Stomach smooth muscle (tissue), 2 donors: ENCODE results near the gene FAM124A.

ENCODE experiments used
- H3K27ac ChIP-seq: one replicate; pipeline ENCODE4 v1.7.0; 2013; ENCODE audit warnings: mild to moderate bottlenecking, low read length, inconsistent platforms
- H3K27me3 ChIP-seq, 2 donors: one replicate each; pipeline ENCODE4 v1.7.0; 2013; ENCODE audit warnings: low read length in 2 of 2; ENCODE audit not compliant: insufficient read depth in 2 of 2, control insufficient read depth in 1 of 2
- H3K36me3 ChIP-seq, 2 donors: one replicate each; pipeline ENCODE4 v1.7.0; 2013; ENCODE audit warnings: low read length in 2 of 2; ENCODE audit not compliant: control insufficient read depth in 2 of 2, insufficient read depth in 2 of 2
- H3K4me1 ChIP-seq: one replicate; pipeline ENCODE4 v1.7.0; 2013; ENCODE audit warnings: low read length; ENCODE audit not compliant: control insufficient read depth, insufficient read depth
- H3K4me3 ChIP-seq, 2 donors: one replicate each; pipeline ENCODE4 v1.7.0; 2013; ENCODE audit warnings: low read length in 2 of 2
- H3K9ac ChIP-seq, 2 donors: one replicate each; pipeline ENCODE4 v1.7.0; 2013; ENCODE audit warnings: low read length in 2 of 2, mild to moderate bottlenecking in 1 of 2
- H3K9me3 ChIP-seq, 2 donors: one replicate each; pipeline ENCODE4 v1.7.0; 2013; ENCODE audit warnings: low read length in 2 of 2; ENCODE audit not compliant: control insufficient read depth in 2 of 2
- donor health status: healthy.
- donor health status: Pancreatic carcinoma.

FAM124A gene

DNA sequence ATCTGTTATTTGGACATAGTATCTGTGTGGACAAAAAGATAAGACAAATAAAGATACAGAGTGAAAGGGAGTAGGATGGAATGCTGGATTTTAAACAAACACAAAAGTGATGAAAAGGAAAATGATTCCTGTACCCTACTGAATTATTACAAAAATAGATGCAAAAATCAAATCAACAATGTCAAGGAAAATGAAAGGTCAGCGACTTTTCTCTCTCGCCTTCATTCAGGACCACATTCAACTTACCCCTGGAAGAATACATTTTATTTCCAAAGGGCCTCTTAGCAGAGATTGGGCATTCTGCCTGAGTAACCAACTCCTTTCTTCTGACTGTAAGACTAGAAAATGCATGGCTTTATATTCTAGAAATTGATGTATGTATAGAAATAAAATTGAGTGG is 28.8 kb upstream of the FAM124A start:
- no peaks in the 10 kb centered on the region for H3K4me1 ChIP-seq
- H3K9ac ChIP-seq: no peak overlapping the region
- H3K36me3 ChIP-seq: no peaks in the 10 kb centered on the region
- no peaks in the 10 kb centered on the region for H3K27me3 ChIP-seq
- no peaks in the 10 kb centered on the region for H3K9me3 ChIP-seq
- H3K27ac ChIP-seq: no peak overlapping the region
- no peak overlapping the region for H3K4me3 ChIP-seq

DNA sequence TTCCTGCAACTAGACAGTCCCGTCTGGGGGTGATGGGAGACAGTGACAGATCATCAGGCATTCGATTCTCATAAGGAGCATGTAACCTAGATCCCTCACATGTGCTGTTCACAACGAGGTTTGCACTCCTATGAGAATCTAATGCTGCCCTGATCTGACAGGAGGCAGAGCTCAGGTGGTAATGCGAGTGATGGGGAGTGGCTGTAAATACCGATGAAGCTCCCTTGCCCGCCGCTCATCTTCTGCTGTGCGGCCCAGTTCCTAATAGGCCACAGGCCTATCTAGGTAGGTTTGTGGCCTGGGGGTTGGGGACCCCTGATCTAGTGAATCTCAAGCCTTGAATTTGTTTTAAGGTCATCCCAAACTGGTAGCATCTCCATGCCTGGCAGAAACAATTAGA is 27.3 kb upstream of the FAM124A start:
- no peaks in the 10 kb centered on the region for H3K27me3 ChIP-seq
- no peak overlapping the region for H3K27ac ChIP-seq
- H3K4me1 ChIP-seq: no peaks in the 10 kb centered on the region
- H3K4me3 ChIP-seq: no peak overlapping the region
- H3K9ac ChIP-seq: no peak overlapping the region
- H3K9me3 ChIP-seq: no peaks in the 10 kb centered on the region
- no peaks in the 10 kb centered on the region for H3K36me3 ChIP-seq

DNA sequence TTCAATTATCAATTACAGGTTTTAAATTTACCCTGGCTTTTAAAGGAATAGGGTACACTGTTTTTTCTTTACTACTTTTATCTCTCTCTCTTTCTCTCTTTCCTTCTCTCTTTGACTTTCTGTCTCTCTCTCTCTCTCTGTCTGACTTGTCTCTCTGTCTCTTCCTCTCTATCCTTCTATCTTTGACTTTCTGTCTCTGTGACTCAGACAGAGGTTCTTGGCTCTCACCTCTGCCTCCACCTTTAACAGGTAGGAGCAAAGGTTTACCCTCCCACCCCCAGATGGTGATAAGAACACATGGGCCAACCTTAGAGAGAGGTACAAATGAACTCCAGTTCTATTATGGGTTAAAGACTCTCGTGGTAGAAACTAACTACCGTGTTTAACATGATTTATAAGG is 20.3 kb upstream of the FAM124A start:
- no peaks in the 10 kb centered on the region for H3K4me1 ChIP-seq

DNA sequence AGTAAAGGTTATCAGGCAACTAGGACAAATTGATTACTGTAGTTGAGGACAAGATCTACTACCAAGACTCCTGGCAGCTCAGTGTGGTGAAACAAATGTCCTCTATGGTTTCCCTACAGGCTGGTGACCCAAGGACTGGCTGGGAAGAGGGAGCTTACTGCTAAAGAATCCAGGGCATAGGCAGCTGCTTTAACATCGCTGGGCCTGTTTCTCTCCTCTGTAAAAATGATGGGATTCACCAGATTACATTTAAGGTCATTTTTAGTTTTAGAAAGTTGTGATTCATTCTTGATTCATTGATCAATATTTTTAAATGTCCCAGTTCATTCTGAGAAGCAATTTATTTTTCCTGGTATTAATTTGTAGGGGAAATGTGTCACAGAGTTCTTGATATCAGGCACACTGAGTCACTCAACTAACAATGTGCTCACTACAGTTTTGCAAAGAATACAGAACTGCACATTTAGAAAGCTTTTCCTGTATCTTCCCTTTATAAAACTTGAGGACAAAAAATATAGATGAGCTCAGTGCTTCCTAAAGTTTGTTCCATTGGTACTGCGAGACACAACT is 19.6 kb upstream of the FAM124A start:
- Histone ChIP-seq H3K4me3 (no peak overlapping the region), H3K36me3 (no peaks in the 10 kb centered on the region), H3K27me3 (no peaks in the 10 kb centered on the region), H3K4me1 (no peaks in the 10 kb centered on the region), H3K27ac (no peak overlapping the region), H3K9me3 (no peaks in the 10 kb centered on the region), H3K9ac (no peak overlapping the region)

More for the DNA sequence above, 20.3 kb upstream of the FAM124A start:
- H3K9me3 ChIP-seq: no peaks in the 10 kb centered on the region
- no peak overlapping the region for H3K27ac ChIP-seq
- H3K27me3 ChIP-seq: no peaks in the 10 kb centered on the region
- no peaks in the 10 kb centered on the region for H3K36me3 ChIP-seq
- H3K4me3 ChIP-seq: no peak overlapping the region
- no peak overlapping the region for H3K9ac ChIP-seq

DNA sequence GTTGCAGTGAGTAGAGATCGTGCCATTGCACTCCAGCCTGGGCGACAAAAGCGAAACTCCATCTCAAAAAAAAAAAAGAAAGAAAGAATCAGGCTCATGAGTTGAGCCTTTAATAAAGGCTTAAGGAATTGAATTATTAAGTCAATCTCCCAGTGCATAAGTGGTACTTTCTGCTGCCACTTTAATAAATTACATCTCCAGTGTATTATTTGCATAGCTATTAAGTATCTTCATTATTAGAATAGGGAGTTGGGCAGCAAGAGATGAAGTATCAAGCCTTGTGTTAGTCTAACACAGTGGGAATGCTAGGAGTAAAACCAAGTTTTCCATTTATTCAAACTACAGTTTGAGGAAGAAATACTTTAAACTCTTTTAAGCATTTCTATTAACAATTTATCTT is 15.6 kb upstream of the FAM124A start:
- Histone ChIP-seq H3K27me3 (peaks cover 0 to 4% of the 10 kb centered on the region in 2 donors), H3K9me3 (no peaks in the 10 kb centered on the region)

DNA sequence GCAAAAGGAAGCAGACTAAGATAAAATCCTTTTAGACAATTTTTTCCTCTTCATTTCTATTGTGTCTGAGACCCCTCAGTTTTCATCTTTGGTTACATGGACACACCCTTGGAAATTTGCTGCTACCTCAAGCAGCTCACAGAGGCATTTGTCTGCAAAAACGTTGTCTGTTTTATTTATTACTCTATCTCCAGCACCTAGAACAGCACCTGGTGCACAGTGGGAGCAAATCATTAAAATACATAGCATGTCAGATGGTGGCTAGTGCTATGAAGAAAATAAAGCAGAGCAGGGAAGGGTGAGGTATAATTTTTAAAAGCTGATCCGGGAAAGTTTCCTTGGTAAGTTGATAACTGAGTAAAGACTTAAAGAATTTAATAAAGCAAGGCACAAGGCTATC is 14.3 kb upstream of the FAM124A start:
- H3K9me3 ChIP-seq: no peaks in the 10 kb centered on the region
- no peak overlapping the region for H3K4me3 ChIP-seq
- peaks cover 0 to 4% of the 10 kb centered on the region in 2 donors for H3K27me3 ChIP-seq
- H3K27ac ChIP-seq: no peak overlapping the region
- H3K9ac ChIP-seq: no peak overlapping the region
- no peaks in the 10 kb centered on the region for H3K36me3 ChIP-seq
- no peaks in the 10 kb centered on the region for H3K4me1 ChIP-seq

More for the DNA sequence above, 15.6 kb upstream of the FAM124A start:
- no peak overlapping the region for H3K4me3 ChIP-seq
- no peaks in the 10 kb centered on the region for H3K36me3 ChIP-seq
- no peak overlapping the region for H3K9ac ChIP-seq
- H3K27ac ChIP-seq: no peak overlapping the region
- H3K4me1 ChIP-seq: no peaks in the 10 kb centered on the region

DNA sequence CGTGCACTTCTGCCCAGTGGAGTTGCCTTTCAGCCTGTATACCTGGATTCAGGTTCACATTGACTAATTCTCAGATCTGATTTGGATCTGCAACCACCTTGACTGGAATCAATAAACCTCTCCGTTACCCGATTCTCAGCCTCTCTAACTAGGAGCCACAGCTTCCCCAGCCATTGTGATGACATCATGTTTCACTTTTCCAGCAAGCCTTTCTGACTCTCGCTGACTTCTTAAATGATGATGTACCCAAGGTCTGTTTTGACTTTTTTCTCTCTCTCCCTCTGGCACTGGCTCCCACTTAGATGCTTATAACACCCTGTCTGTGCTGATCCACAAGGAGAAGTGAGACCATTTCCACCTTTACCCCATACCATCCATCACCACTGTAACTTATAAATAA is 13.5 kb upstream of the FAM124A start:
- Histone ChIP-seq H3K27me3 (peaks cover 0 to 4% of the 10 kb centered on the region in 2 donors), H3K9ac (no peak overlapping the region), H3K36me3 (no peaks in the 10 kb centered on the region), H3K9me3 (no peaks in the 10 kb centered on the region), H3K4me3 (no peak overlapping the region), H3K4me1 (no peaks in the 10 kb centered on the region), H3K27ac (no peak overlapping the region)

DNA sequence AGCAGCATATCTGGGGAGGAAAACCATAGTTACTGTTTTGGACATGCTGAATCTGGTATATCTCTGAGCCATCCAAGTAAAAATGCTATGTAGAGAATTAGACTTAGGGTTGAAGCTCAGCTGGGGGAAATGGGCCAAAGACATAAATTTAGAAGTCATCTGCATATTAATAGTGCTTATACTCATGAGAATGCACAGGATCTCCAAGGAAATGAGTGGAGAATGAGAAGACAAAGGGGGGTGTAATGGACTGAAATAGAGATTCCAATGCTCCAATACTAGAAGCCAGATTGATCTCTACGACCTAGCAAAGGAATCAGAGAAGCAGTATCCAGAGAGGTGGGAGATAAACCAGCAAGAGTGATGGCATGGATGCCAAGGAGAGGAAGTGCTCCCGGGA is 10.3 kb upstream of the FAM124A start:
- peaks cover 0 to 4% of the 10 kb centered on the region in 2 donors for H3K27me3 ChIP-seq
- no peaks in the 10 kb centered on the region for H3K4me1 ChIP-seq
- no peak overlapping the region for H3K27ac ChIP-seq
- H3K9ac ChIP-seq: no peak overlapping the region
- H3K36me3 ChIP-seq: no peaks in the 10 kb centered on the region
- no peaks in the 10 kb centered on the region for H3K9me3 ChIP-seq
- H3K4me3 ChIP-seq: no peak overlapping the region

DNA sequence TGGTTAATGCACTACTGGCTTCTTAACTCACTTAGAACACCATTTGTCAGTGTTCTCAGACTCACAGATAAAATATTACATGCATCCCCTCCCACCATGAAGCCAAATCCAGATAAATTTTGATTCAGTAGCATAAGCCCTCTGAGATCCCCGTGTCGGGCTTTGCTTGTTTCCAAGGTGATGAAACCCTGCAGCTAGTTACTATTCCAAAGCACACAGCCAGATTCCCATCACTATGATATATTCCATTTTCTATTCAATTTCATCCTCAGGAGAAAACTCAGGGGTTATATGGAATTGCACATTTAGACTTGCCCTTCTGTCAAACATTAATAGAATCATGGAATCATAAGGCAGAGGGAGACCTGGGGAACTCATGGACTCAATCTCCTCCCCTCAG is 9.4 kb upstream of the FAM124A start:
- Histone ChIP-seq H3K27ac (no peak overlapping the region), H3K9ac (no peak overlapping the region), H3K27me3 (peaks cover 0 to 4% of the 10 kb centered on the region in 2 donors), H3K4me3 (no peak overlapping the region), H3K4me1 (no peaks in the 10 kb centered on the region), H3K9me3 (no peaks in the 10 kb centered on the region), H3K36me3 (no peaks in the 10 kb centered on the region)

DNA sequence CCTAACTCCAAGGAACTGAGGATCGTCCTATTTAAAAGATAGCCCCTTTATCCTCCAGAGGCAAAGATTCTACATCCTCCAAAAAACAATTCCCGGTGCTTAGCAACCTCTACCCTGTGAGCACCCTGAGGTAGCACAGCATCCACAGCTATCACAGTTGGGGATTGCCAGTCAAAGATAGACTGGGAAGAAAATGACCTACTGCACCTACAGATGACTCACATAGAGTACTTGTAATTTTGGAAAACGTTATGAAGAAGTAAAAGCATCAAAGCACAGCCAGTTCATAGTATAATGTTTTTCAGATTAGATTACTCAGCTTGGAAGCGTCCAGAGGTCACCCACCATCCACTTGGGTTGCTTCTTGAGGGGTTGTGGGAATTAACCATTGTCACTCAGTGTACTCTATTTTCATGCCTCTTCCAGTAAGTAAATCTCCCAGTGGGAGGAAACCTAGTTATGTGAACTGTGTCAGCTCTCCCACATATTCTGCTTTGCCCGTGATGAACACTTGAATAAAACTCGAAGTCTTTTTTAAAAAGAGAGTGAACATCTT is 8.9 kb upstream of the FAM124A start:
- Histone ChIP-seq H3K9ac (no peak overlapping the region), H3K9me3 (no peaks in the 10 kb centered on the region), H3K27me3 (peaks cover 0 to 4% of the 10 kb centered on the region in 2 donors), H3K4me3 (no peak overlapping the region), H3K27ac (no peak overlapping the region), H3K4me1 (no peaks in the 10 kb centered on the region), H3K36me3 (no peaks in the 10 kb centered on the region)

DNA sequence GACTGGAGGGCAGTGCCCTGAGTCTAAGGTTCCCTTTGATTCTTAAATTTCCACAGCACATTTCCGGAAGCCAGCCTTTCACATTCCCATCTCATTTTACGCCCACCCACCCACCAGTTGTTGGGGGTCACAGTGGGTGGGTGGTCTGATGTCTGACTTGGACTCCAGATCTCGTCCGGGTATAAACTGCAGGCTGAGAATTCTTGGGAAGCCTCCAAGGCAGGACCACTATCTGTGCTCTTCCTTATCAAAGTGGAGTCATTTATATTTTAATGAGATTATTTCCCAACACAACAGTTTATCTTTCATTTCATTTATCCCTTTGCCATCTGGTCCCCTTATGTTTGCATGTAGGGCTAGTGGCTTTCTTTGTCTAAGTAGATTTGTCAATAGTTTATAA is 3.6 kb upstream of the FAM124A start:
- H3K9ac ChIP-seq: no peak overlapping the region
- H3K27ac ChIP-seq: no peak overlapping the region
- no peaks in the 10 kb centered on the region for H3K36me3 ChIP-seq
- no peak overlapping the region for H3K4me3 ChIP-seq
- peaks cover 14% of the 10 kb centered on the region for H3K4me1 ChIP-seq
- H3K27me3 ChIP-seq: no peaks in the 10 kb centered on the region
- H3K9me3 ChIP-seq: no peaks in the 10 kb centered on the region
